Muscle layer of colon (tissue), 2 donors: ENCODE measurements around the gene INTS6.

Source experiments
- H3K27ac ChIP-seq: one replicate; pipeline ENCODE4 v1.7.0; 2013; ENCODE audit warnings: low read depth, mild to moderate bottlenecking, low read length, moderate library complexity
- H3K27me3 ChIP-seq, 2 donors: one replicate each; pipeline ENCODE4 v1.7.0; 2013; ENCODE audit warnings: low read length in 2 of 2, mild to moderate bottlenecking in 2 of 2; ENCODE audit not compliant: insufficient read depth in 2 of 2, control insufficient read depth in 1 of 2
- H3K36me3 ChIP-seq: one replicate; pipeline ENCODE4 v1.7.0; 2013; ENCODE audit warnings: mild to moderate bottlenecking, low read length; ENCODE audit not compliant: insufficient read depth
- H3K4me1 ChIP-seq: one replicate; pipeline ENCODE4 v1.7.0; 2013; ENCODE audit warnings: mild to moderate bottlenecking, low read length; ENCODE audit not compliant: insufficient read depth
- H3K4me3 ChIP-seq, 2 donors: one replicate each; pipeline ENCODE4 v1.7.0; 2013; ENCODE audit warnings: low read length in 2 of 2, low read depth in 1 of 2, mild to moderate bottlenecking in 1 of 2, moderate library complexity in 1 of 2
- H3K9ac ChIP-seq: one replicate; pipeline ENCODE4 v1.7.0; 2013; ENCODE audit warnings: low read length
- H3K9me3 ChIP-seq: one replicate; pipeline ENCODE4 v1.7.0; 2013; ENCODE audit warnings: mild to moderate bottlenecking, low read length
- donor health status: abdominal sarcoma.
- donor health status: Adenocarcinoma of cecum.

The INTS6 gene

GRCh38 chr13:51478418-51479198 is 25.8 kb upstream of the INTS6 start:
- Histone ChIP-seq H3K9me3 (no peaks in the 10 kb centered on the region), H3K27me3 (no peaks in the 10 kb centered on the region), H3K36me3 (no peaks in the 10 kb centered on the region), H3K4me3 (no peak overlapping the region), H3K4me1 (no peaks in the 10 kb centered on the region), H3K9ac (no peak overlapping the region), H3K27ac (no peak overlapping the region)

- Histone ChIP-seq H3K27ac (no peak overlapping the region), H3K9ac (no peak overlapping the region), H3K4me1 (no peaks in the 10 kb centered on the region), H3K9me3 (no peaks in the 10 kb centered on the region), H3K36me3 (no peaks in the 10 kb centered on the region), H3K27me3 (no peaks in the 10 kb centered on the region), H3K4me3 (no peak overlapping the region)
Measured at GRCh38 chr13:51477653-51478324, 25.0 kb upstream of the INTS6 start.

- Histone ChIP-seq H3K4me1 (no peaks in the 10 kb centered on the region), H3K4me3 (no peak overlapping the region), H3K27me3 (no peaks in the 10 kb centered on the region), H3K36me3 (no peaks in the 10 kb centered on the region), H3K27ac (no peak overlapping the region), H3K9ac (no peak overlapping the region), H3K9me3 (no peaks in the 10 kb centered on the region)
Measured at GRCh38 chr13:51477149-51477548, 24.3 kb upstream of the INTS6 start.

GRCh38 chr13:51475727-51476501 is 23.1 kb upstream of the INTS6 start:
- Histone ChIP-seq H3K27ac (no peak overlapping the region), H3K9ac (no peak overlapping the region), H3K4me1 (no peaks in the 10 kb centered on the region), H3K4me3 (no peak overlapping the region), H3K36me3 (no peaks in the 10 kb centered on the region), H3K9me3 (no peaks in the 10 kb centered on the region), H3K27me3 (no peaks in the 10 kb centered on the region)

GRCh38 chr13:51469790-51470189 is 17.0 kb upstream of the INTS6 start:
- H3K4me3 ChIP-seq: no peak overlapping the region
- no peaks in the 10 kb centered on the region for H3K9me3 ChIP-seq
- no peaks in the 10 kb centered on the region for H3K36me3 ChIP-seq
- H3K27me3 ChIP-seq: no peaks in the 10 kb centered on the region
- H3K9ac ChIP-seq: no peak overlapping the region
- no peak overlapping the region for H3K27ac ChIP-seq
- H3K4me1 ChIP-seq: no peaks in the 10 kb centered on the region

- H3K27ac ChIP-seq: no peak overlapping the region
- H3K9me3 ChIP-seq: no peaks in the 10 kb centered on the region
Measured at GRCh38 chr13:51467730-51468129, 14.9 kb upstream of the INTS6 start.

GRCh38 chr13:51465124-51465523 is 12.3 kb upstream of the INTS6 start:
- Histone ChIP-seq H3K9ac (no peak overlapping the region), H3K36me3 (no peaks in the 10 kb centered on the region), H3K27ac (no peak overlapping the region), H3K9me3 (no peaks in the 10 kb centered on the region), H3K4me3 (no peak overlapping the region), H3K4me1 (no peaks in the 10 kb centered on the region), H3K27me3 (no peaks in the 10 kb centered on the region)

More at GRCh38 chr13:51467730-51468129, 14.9 kb upstream of the INTS6 start:
- H3K4me3 ChIP-seq: no peak overlapping the region
- H3K4me1 ChIP-seq: no peaks in the 10 kb centered on the region
- no peak overlapping the region for H3K9ac ChIP-seq
- no peaks in the 10 kb centered on the region for H3K36me3 ChIP-seq
- H3K27me3 ChIP-seq: no peaks in the 10 kb centered on the region

- Histone ChIP-seq H3K4me3 (no peak overlapping the region), H3K27ac (no peak overlapping the region), H3K27me3 (no peaks in the 10 kb centered on the region), H3K4me1 (peaks cover 16% of the 10 kb centered on the region), H3K9me3 (no peaks in the 10 kb centered on the region), H3K9ac (no peak overlapping the region), H3K36me3 (peaks cover 7% of the 10 kb centered on the region)
Measured at GRCh38 chr13:51457086-51457815, 4.4 kb upstream of the INTS6 start.

- no peak overlapping the region for H3K27ac ChIP-seq
- H3K4me1 ChIP-seq: peaks cover 16% of the 10 kb centered on the region
- H3K9me3 ChIP-seq: no peaks in the 10 kb centered on the region
- no peak overlapping the region for H3K4me3 ChIP-seq
- H3K36me3 ChIP-seq: peaks cover 7% of the 10 kb centered on the region
- no peaks in the 10 kb centered on the region for H3K27me3 ChIP-seq
- H3K9ac ChIP-seq: no peak overlapping the region
Measured at GRCh38 chr13:51456510-51456909, 3.7 kb upstream of the INTS6 start.

GRCh38 chr13:51455532-51455931 is 2.7 kb upstream of the INTS6 start:
- H3K27ac ChIP-seq: no peak overlapping the region
- H3K4me1 ChIP-seq: peaks cover 22% of the 10 kb centered on the region
- H3K27me3 ChIP-seq: no peaks in the 10 kb centered on the region
- no peak overlapping the region for H3K9ac ChIP-seq
- no peaks in the 10 kb centered on the region for H3K9me3 ChIP-seq
- no peak overlapping the region for H3K4me3 ChIP-seq
- H3K36me3 ChIP-seq: peaks cover 7% of the 10 kb centered on the region
